SK-N-SH (cell line): ENCODE data around the gene TPO.

Experiments used
- ELF1 ChIP-seq: IDR thresholded peaks from 2 replicates; pipeline ENCODE4 v1.4.0; 2012
- EP300 ChIP-seq, 2 experiments: IDR thresholded peaks; 2 replicates each; pipeline versions ENCODE4 v1.4.0 to v1.6.1; 2012; ENCODE audit warnings: borderline replicate concordance in 1 of 2, low read depth in 1 of 2, low read length in 1 of 2
- EZH2phosphoT487 ChIP-seq: fragments of 200-600 bp; sonication (generic); IDR thresholded peaks from 2 replicates; pipeline ENCODE4 v1.6.1; 2017; ENCODE audit warnings: low read depth, mixed run types, mild to moderate bottlenecking, antibody characterized with exemption, moderate library complexity, borderline replicate concordance
- RAD21 ChIP-seq: IDR thresholded peaks from 2 replicates; pipeline ENCODE4 v1.6.1; 2012; ENCODE audit warnings: mild to moderate bottlenecking, low read length
- RCOR1 ChIP-seq: fragments of 150-350 bp; IDR thresholded peaks from 2 replicates; pipeline ENCODE4 v1.6.1; 2017; ENCODE audit warnings: antibody characterized with exemption, low read length
- RFX5 ChIP-seq: IDR thresholded peaks from 2 replicates; pipeline ENCODE4 v1.6.1; 2012; ENCODE audit warnings: mild to moderate bottlenecking, improper control_type of control experiment, low read length
- SIN3A ChIP-seq: IDR thresholded peaks from 2 replicates; pipeline ENCODE4 v1.6.1; 2012; ENCODE audit warnings: low read depth, mild to moderate bottlenecking, low read length, moderate library complexity, borderline replicate concordance
- SMC3 ChIP-seq: IDR thresholded peaks from 2 replicates; pipeline ENCODE4 v1.6.1; 2012; ENCODE audit warnings: low read depth, low read length, improper control_type of control experiment
- YY1 ChIP-seq: IDR thresholded peaks from 2 replicates; pipeline ENCODE4 v1.4.0; 2012; ENCODE audit warnings: low read depth, mild to moderate bottlenecking
- TF ChIP-seq, protein P1 (sequence below): fragments of 200-600 bp; sonication (generic); IDR thresholded peaks from 2 replicates; pipeline ENCODE4 v1.6.1; 2017; ENCODE audit warnings: antibody characterized with exemption, mild to moderate bottlenecking, moderate library complexity
- TF ChIP-seq, protein P2 (sequence below): IDR thresholded peaks from 2 replicates; pipeline ENCODE4 v1.6.1; 2012; ENCODE audit warnings: mild to moderate bottlenecking, low read depth, low read length, moderate library complexity
- TF ChIP-seq, protein P3 (sequence below): IDR thresholded peaks from 2 replicates; pipeline ENCODE4 v1.4.0; 2012; ENCODE audit warnings: low read depth, borderline replicate concordance

DNA sequence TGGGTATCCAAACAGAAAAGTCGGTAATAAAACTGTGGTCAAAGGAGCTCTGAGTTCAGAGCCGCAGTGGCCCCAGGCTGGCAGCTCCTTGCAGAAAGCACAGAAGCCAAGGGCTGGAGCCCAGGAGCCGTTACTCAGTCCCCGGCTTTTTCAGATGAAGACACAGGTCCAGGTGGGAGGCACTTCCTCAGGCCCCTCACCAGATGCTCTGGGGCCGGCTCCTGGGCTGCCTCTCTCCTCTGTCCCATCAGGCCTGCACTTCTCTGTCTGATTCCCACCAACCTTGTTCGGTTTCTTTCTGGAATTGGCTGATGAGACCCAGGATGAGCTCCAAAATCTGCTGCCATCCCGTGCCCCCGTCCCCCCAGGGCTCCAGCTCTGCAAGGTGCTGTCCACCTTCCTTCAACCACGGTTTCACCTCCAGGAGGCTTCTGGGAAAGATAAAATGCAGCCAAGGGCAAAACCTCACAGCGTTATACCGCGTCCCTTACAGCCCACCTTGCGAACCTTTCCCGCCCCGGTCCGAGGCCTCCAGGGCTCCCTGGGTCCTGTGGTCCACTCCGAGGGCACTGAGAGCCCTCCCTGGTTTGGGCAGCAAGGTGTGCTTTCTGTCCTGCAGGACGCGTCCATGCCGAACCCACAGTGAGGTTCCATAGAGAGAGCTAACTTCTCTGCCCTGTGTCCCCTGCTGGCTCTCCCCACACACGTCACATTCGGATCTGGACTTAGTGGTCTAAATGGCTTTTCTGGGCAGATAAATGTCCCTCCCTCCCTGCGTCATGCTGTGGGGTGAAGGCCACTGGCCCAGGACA is 102.9 kb downstream of the TPO start:
- TF ChIP-seq RAD21 (no peak), SMC3 (no peak), EP300 (IDR thresholded peaks at IDR 0.05; ENCODE audit: borderline replicate concordance in 1 of 2, low read depth in 1 of 2, low read length in 1 of 2) (no peak), EZH2phosphoT487 (no peak), RFX5 (no peak), ELF1 (no peak), YY1 (no peak), RCOR1 (no peak), SIN3A (no peak)
- TF ChIP-seq, protein P1, sequence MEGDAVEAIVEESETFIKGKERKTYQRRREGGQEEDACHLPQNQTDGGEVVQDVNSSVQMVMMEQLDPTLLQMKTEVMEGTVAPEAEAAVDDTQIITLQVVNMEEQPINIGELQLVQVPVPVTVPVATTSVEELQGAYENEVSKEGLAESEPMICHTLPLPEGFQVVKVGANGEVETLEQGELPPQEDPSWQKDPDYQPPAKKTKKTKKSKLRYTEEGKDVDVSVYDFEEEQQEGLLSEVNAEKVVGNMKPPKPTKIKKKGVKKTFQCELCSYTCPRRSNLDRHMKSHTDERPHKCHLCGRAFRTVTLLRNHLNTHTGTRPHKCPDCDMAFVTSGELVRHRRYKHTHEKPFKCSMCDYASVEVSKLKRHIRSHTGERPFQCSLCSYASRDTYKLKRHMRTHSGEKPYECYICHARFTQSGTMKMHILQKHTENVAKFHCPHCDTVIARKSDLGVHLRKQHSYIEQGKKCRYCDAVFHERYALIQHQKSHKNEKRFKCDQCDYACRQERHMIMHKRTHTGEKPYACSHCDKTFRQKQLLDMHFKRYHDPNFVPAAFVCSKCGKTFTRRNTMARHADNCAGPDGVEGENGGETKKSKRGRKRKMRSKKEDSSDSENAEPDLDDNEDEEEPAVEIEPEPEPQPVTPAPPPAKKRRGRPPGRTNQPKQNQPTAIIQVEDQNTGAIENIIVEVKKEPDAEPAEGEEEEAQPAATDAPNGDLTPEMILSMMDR = no peak
- TF ChIP-seq, protein P2, sequence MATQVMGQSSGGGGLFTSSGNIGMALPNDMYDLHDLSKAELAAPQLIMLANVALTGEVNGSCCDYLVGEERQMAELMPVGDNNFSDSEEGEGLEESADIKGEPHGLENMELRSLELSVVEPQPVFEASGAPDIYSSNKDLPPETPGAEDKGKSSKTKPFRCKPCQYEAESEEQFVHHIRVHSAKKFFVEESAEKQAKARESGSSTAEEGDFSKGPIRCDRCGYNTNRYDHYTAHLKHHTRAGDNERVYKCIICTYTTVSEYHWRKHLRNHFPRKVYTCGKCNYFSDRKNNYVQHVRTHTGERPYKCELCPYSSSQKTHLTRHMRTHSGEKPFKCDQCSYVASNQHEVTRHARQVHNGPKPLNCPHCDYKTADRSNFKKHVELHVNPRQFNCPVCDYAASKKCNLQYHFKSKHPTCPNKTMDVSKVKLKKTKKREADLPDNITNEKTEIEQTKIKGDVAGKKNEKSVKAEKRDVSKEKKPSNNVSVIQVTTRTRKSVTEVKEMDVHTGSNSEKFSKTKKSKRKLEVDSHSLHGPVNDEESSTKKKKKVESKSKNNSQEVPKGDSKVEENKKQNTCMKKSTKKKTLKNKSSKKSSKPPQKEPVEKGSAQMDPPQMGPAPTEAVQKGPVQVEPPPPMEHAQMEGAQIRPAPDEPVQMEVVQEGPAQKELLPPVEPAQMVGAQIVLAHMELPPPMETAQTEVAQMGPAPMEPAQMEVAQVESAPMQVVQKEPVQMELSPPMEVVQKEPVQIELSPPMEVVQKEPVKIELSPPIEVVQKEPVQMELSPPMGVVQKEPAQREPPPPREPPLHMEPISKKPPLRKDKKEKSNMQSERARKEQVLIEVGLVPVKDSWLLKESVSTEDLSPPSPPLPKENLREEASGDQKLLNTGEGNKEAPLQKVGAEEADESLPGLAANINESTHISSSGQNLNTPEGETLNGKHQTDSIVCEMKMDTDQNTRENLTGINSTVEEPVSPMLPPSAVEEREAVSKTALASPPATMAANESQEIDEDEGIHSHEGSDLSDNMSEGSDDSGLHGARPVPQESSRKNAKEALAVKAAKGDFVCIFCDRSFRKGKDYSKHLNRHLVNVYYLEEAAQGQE = no peak
- TF ChIP-seq, protein P3, sequence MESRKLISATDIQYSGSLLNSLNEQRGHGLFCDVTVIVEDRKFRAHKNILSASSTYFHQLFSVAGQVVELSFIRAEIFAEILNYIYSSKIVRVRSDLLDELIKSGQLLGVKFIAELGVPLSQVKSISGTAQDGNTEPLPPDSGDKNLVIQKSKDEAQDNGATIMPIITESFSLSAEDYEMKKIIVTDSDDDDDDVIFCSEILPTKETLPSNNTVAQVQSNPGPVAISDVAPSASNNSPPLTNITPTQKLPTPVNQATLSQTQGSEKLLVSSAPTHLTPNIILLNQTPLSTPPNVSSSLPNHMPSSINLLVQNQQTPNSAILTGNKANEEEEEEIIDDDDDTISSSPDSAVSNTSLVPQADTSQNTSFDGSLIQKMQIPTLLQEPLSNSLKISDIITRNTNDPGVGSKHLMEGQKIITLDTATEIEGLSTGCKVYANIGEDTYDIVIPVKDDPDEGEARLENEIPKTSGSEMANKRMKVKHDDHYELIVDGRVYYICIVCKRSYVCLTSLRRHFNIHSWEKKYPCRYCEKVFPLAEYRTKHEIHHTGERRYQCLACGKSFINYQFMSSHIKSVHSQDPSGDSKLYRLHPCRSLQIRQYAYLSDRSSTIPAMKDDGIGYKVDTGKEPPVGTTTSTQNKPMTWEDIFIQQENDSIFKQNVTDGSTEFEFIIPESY = no peak
